SK-N-SH (cell line): ENCODE data around the gene ATPAF2. TPM values are rescaled to one million over a fixed set of nuclear protein-coding genes. Genes with fewer than 3 reads are reported as not detected.

Experiments used
- CTCF ChIA-PET: fragments of 300-600, 350-600 bp; formaldehyde crosslinking; extraction: SDS; loops from one replicate; lab custom pipeline; 2021; lab: Yijun Ruan, JAX
- POLR2A ChIA-PET: fragments of 350-600 bp; sonication (Branson Sonifier 250); formaldehyde crosslinking; extraction: SDS; loops from one replicate; lab custom pipeline; 2020; ENCODE audit warnings: antibody characterized with exemption, inconsistent platforms; lab: Yijun Ruan, JAX
- DNase-seq: peaks from one replicate; pipeline ENCODE4 v3.0.0; 2012
- H2AFZ ChIP-seq: fragments of 200-600 bp; sonication (generic); 2 replicates; pipeline ENCODE4 v1.8.1; 2016; ENCODE audit warnings: antibody characterized with exemption, mild to moderate bottlenecking, low read depth
- H3F3A ChIP-seq: fragments of 200-600 bp; sonication (generic); replicated peaks from 2 replicates; pipeline ENCODE3; 2016; ENCODE audit warnings: antibody characterized with exemption, mild to moderate bottlenecking; ENCODE audit not compliant: insufficient read depth
- H3K27ac ChIP-seq, 2 experiments: fragments of 200-500 bp in 1 of 2; fragments of 200-600 bp in 1 of 2; sonication (Bioruptor generic) in 1 of 2; sonication (generic), shearing (Covaris generic) in 1 of 2; 2 replicates each; pipeline versions ENCODE4 v1.5.1 to v1.6.1; 2014 to 2016; ENCODE audit warnings: low read depth in 2 of 2, inconsistent platforms in 1 of 2, low read length in 1 of 2, mild to moderate bottlenecking in 1 of 2, mixed read lengths in 1 of 2
- H3K27me3 ChIP-seq: fragments of 200-600 bp; sonication (generic), shearing (Covaris generic); 2 replicates; pipeline ENCODE4 v1.6.1; 2016; ENCODE audit warnings: mixed run types; ENCODE audit not compliant: insufficient read depth
- H3K36me3 ChIP-seq, 2 experiments: fragments of 200-500 bp in 1 of 2; fragments of 200-600 bp in 1 of 2; sonication (Bioruptor generic) in 1 of 2; sonication (generic) in 1 of 2; replicated peaks in 1 of 2; 2 replicates each; pipeline versions ENCODE3 to v1.5.1; 2014 to 2016; ENCODE audit warnings: low read length in 1 of 2, mild to moderate bottlenecking in 1 of 2; ENCODE audit not compliant: insufficient read depth in 2 of 2, control insufficient read depth in 1 of 2
- H3K4me1 ChIP-seq, 2 experiments: fragments of 200-500 bp in 1 of 2; fragments of 200-600 bp in 1 of 2; sonication (Bioruptor generic) in 1 of 2; sonication (generic), shearing (Covaris generic) in 1 of 2; 2 replicates each; pipeline versions ENCODE4 v1.5.1 to v1.6.1; 2014 to 2016; ENCODE audit warnings: low read depth in 1 of 2, low read length in 1 of 2, mixed run types in 1 of 2; ENCODE audit not compliant: insufficient read depth in 2 of 2, control insufficient read depth in 1 of 2
- H3K4me2 ChIP-seq: fragments of 200-600 bp; sonication (generic), shearing (Covaris generic); 2 replicates; pipeline ENCODE4 v1.6.1; 2017; ENCODE audit warnings: mixed run types
- H3K4me3 ChIP-seq, 2 experiments: fragments of 200-500 bp in 1 of 2; fragments of 200-600 bp in 1 of 2; sonication (Bioruptor generic) in 1 of 2; sonication (generic), shearing (Covaris generic) in 1 of 2; 2 replicates each; pipeline versions ENCODE4 v1.5.1 to v1.8.1; 2014 to 2016; ENCODE audit warnings: low read depth in 2 of 2, inconsistent platforms in 1 of 2, low read length in 1 of 2, mild to moderate bottlenecking in 1 of 2, mixed read lengths in 1 of 2, moderate library complexity in 1 of 2
- H3K79me2 ChIP-seq: fragments of 200-600 bp; sonication (generic); 2 replicates; pipeline ENCODE4 v1.8.1; 2017; ENCODE audit warnings: mild to moderate bottlenecking; ENCODE audit not compliant: insufficient read depth
- H3K9ac ChIP-seq: fragments of 200-600 bp; sonication (generic); 2 replicates; pipeline ENCODE4 v1.6.1; 2017; ENCODE audit warnings: mixed run types
- H3K9me2 ChIP-seq: fragments of 200-600 bp; sonication (generic); 2 replicates; pipeline ENCODE4 v1.6.1; 2017; ENCODE audit warnings: mixed run types
- H3K9me3 ChIP-seq: fragments of 200-600 bp; sonication (generic); 2 replicates; pipeline ENCODE4 v1.6.1; 2017; ENCODE audit warnings: mixed run types, mild to moderate bottlenecking, moderate library complexity
- H4K20me1 ChIP-seq: fragments of 200-600 bp; sonication (generic); 2 replicates; pipeline ENCODE4 v1.6.1; 2017; ENCODE audit warnings: mild to moderate bottlenecking, mixed run types; ENCODE audit not compliant: insufficient read depth
- CHD2 ChIP-seq: fragments of 150-350 bp; IDR thresholded peaks from 2 replicates; pipeline ENCODE4 v1.6.1; 2018; ENCODE audit warnings: low read length; ENCODE audit not compliant: partially characterized antibody
- CTCF ChIP-seq: fragments of 200-600 bp; sonication (generic); IDR thresholded peaks from 2 replicates; pipeline ENCODE4 v1.6.1; 2017; ENCODE audit warnings: antibody characterized with exemption, mild to moderate bottlenecking, moderate library complexity
- ELF1 ChIP-seq: IDR thresholded peaks from 2 replicates; pipeline ENCODE4 v1.4.0; 2012
- EZH2phosphoT487 ChIP-seq: fragments of 200-600 bp; sonication (generic); IDR thresholded peaks from 2 replicates; pipeline ENCODE4 v1.6.1; 2017; ENCODE audit warnings: low read depth, mixed run types, mild to moderate bottlenecking, antibody characterized with exemption, moderate library complexity, borderline replicate concordance
- FOSL2 ChIP-seq: IDR thresholded peaks from 2 replicates; pipeline ENCODE4 v1.4.0; 2012; ENCODE audit warnings: low read depth, mild to moderate bottlenecking, moderate library complexity, borderline replicate concordance
- GABPA ChIP-seq: IDR thresholded peaks from 2 replicates; pipeline ENCODE4 v1.4.0; 2012; ENCODE audit warnings: low read depth, mild to moderate bottlenecking
- JUND ChIP-seq: IDR thresholded peaks from 2 replicates; pipeline ENCODE4 v1.4.0; 2012
- MXI1 ChIP-seq: IDR thresholded peaks from 2 replicates; pipeline ENCODE4 v1.6.1; 2012; ENCODE audit warnings: mild to moderate bottlenecking, low read depth, low read length, improper control_type of control experiment
- NRF1 ChIP-seq: IDR thresholded peaks from 2 replicates; pipeline ENCODE4 v1.6.1; 2012; ENCODE audit warnings: low read depth, mild to moderate bottlenecking, low read length
- POLR2AphosphoS5 ChIP-seq: IDR thresholded peaks from 2 replicates; pipeline ENCODE4 v1.6.1; 2012; ENCODE audit warnings: low read depth, low read length
- RAD21 ChIP-seq: IDR thresholded peaks from 2 replicates; pipeline ENCODE4 v1.6.1; 2012; ENCODE audit warnings: mild to moderate bottlenecking, low read length
- SMC3 ChIP-seq: IDR thresholded peaks from 2 replicates; pipeline ENCODE4 v1.6.1; 2012; ENCODE audit warnings: low read depth, low read length, improper control_type of control experiment
- TEAD4 ChIP-seq: IDR thresholded peaks from 2 replicates; pipeline ENCODE4 v1.4.0; 2012; ENCODE audit warnings: mild to moderate bottlenecking, borderline replicate concordance; ENCODE audit not compliant: insufficient read depth
- WGBS: methylation state at CpG from one replicate; pipeline ENCODE4 v1.1.6; 2017; ENCODE audit warnings: low lambda C conversion rate; 5-methylcytosine and 5-hydroxymethylcytosine counted together
- polyA plus RNA-seq, 3 experiments: library from polyadenylated mRNA; depleted of rRNA; stranded (reverse); fragments of >200 nt; gene quantifications; 2 replicates each; pipeline ENCODE4 v1.2.3, GENCODE V29; 2012
- TF ChIP-seq, protein P1 (sequence below): IDR thresholded peaks from 2 replicates; pipeline ENCODE4 v1.4.0; 2012; ENCODE audit warnings: low read depth, borderline replicate concordance
- TF ChIP-seq, protein P2 (sequence below): fragments of 150-350 bp; IDR thresholded peaks from 2 replicates; pipeline ENCODE4 v1.6.1; 2016; ENCODE audit warnings: mild to moderate bottlenecking, low read depth, low read length

Gene ATPAF2
- polyA plus RNA-seq, 1 of the 3 experiments (the other 2 are of a cell fraction) = 20.8 TPM

- Histone ChIP-seq H3K27ac (no peak overlapping the region), H3K9me2 (no peaks in the 10 kb centered on the region), H3K79me2 (peaks cover 37% of the 10 kb centered on the region), H3K36me3 (peaks cover 4 to 7% of the 10 kb centered on the region in 2 experiments), H3K4me1 (peaks cover 0 to 19% of the 10 kb centered on the region in 2 experiments; a peak in 2 of 4 replicates), H4K20me1 (peaks cover 5% of the 10 kb centered on the region; the same call in 1 of the 2 replicates), H2AFZ (no peak overlapping the region), H3K9me3 (no peaks in the 10 kb centered on the region), H3F3A (no peaks in the 10 kb centered on the region), H3K9ac (no peak overlapping the region), H3K4me3 (no peak overlapping the region), H3K4me2 (no peak overlapping the region), H3K27me3 (no peaks in the 10 kb centered on the region)
- TF ChIP-seq GABPA (no peak), CTCF (peak; percentile 44), RAD21 (peak; percentile 32)
- TF ChIP-seq, protein P1, sequence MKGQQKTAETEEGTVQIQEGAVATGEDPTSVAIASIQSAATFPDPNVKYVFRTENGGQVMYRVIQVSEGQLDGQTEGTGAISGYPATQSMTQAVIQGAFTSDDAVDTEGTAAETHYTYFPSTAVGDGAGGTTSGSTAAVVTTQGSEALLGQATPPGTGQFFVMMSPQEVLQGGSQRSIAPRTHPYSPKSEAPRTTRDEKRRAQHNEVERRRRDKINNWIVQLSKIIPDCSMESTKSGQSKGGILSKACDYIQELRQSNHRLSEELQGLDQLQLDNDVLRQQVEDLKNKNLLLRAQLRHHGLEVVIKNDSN = no peak
- ChIA-PET POLR2A (no interaction called here), CTCF (interaction anchor here (0.6 to 0.9 kb wide), 3 partner anchors 10 to 25 kb away, joined by 3 read pairs; no protein-coding TSS in a partner anchor)
- WGBS = 73% methylated on average over 1 of the region's 1 CpG
- no peak for DNase-seq
Observed at GRCh38 chr17:18043491-18043890, 4.5 kb upstream of the ATPAF2 start.

- Histone ChIP-seq H3K9ac (no peak overlapping the region), H3K9me2 (no peaks in the 10 kb centered on the region), H2AFZ (no peak overlapping the region), H3K4me2 (no peak overlapping the region), H3K79me2 (peaks cover 42% of the 10 kb centered on the region), H3K27me3 (no peaks in the 10 kb centered on the region), H3K36me3 (peaks cover 4 to 7% of the 10 kb centered on the region in 2 experiments), H3K27ac (no peak overlapping the region), H3K9me3 (no peaks in the 10 kb centered on the region), H4K20me1 (peaks cover 5% of the 10 kb centered on the region; the same call in 1 of the 2 replicates), H3K4me1 (peaks cover 0 to 24% of the 10 kb centered on the region in 2 experiments; a peak in 2 of 4 replicates), H3K4me3 (no peak overlapping the region), H3F3A (no peaks in the 10 kb centered on the region)
- ChIA-PET POLR2A (no interaction called here), CTCF (interaction anchor here (0.6 to 0.9 kb wide), 3 partner anchors 10 to 25 kb away, joined by 3 read pairs; no protein-coding TSS in a partner anchor)
- DNase-seq = no peak
- WGBS = 90% methylated on average over 8 of the region's 8 CpGs
- TF ChIP-seq POLR2AphosphoS5 (no peak), FOSL2 (no peak), EZH2phosphoT487 (no peak), CHD2 (no peak), SMC3 (no peak), MXI1 (no peak), RAD21 (no peak), ELF1 (no peak), GABPA (no peak), JUND (no peak), TEAD4 (no peak), NRF1 (no peak)
- TF ChIP-seq, protein P2, sequence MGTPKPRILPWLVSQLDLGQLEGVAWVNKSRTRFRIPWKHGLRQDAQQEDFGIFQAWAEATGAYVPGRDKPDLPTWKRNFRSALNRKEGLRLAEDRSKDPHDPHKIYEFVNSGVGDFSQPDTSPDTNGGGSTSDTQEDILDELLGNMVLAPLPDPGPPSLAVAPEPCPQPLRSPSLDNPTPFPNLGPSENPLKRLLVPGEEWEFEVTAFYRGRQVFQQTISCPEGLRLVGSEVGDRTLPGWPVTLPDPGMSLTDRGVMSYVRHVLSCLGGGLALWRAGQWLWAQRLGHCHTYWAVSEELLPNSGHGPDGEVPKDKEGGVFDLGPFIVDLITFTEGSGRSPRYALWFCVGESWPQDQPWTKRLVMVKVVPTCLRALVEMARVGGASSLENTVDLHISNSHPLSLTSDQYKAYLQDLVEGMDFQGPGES = no peak
Observed at GRCh38 chr17:18042983-18043382, 4.0 kb upstream of the ATPAF2 start.
